Stimulated activated CD8-positive, alpha-beta memory T cell treated with anti-CD3 and anti-CD28 coated beads, Interleukin-4, amount 100 ng/mL, for 24 hours (primary cell): ENCODE data around the gene SLC10A7.

Experiments
- DNase-seq: peaks from one replicate; pipeline ENCODE4 v3.0.0-alpha.2; 2020; ENCODE audit warnings: low read depth

The SLC10A7 gene

GRCh38 chr4:146349306-146349705 lies 172.4 kb downstream of the SLC10A7 start:
- no peak for DNase-seq

- no peak for DNase-seq
These were observed 173.9 kb downstream of the SLC10A7 start for GRCh38 chr4:146347822-146348221.

GRCh38 chr4:146346276-146346675 lies 175.5 kb downstream of the SLC10A7 start:
- no peak for DNase-seq

- no peak for DNase-seq
These were observed 178.0 kb downstream of the SLC10A7 start for GRCh38 chr4:146343776-146344175.

- DNase-seq, result no peak
These were observed 178.5 kb downstream of the SLC10A7 start for GRCh38 chr4:146343199-146343598.

- no peak for DNase-seq
These were observed 179.0 kb downstream of the SLC10A7 start for GRCh38 chr4:146342600-146343192.

- DNase-seq, result no peak
These were observed 180.9 kb downstream of the SLC10A7 start for GRCh38 chr4:146340798-146341197.

GRCh38 chr4:146338512-146338911 lies 183.2 kb downstream of the SLC10A7 start:
- no peak for DNase-seq

GRCh38 chr4:146336410-146336807 lies 185.3 kb downstream of the SLC10A7 start:
- DNase-seq, result no peak

GRCh38 chr4:146335763-146336409 lies 185.9 kb downstream of the SLC10A7 start:
- no peak for DNase-seq

- no peak for DNase-seq
These were observed 186.8 kb downstream of the SLC10A7 start for GRCh38 chr4:146334862-146335449.

GRCh38 chr4:146333895-146334262 lies 187.9 kb downstream of the SLC10A7 start:
- DNase-seq, result no peak

- no peak for DNase-seq
These were observed 188.4 kb downstream of the SLC10A7 start for GRCh38 chr4:146333187-146333894.

GRCh38 chr4:146330392-146330791 lies 191.3 kb downstream of the SLC10A7 start:
- no peak for DNase-seq

- DNase-seq, result no peak
These were observed 192.6 kb downstream of the SLC10A7 start for GRCh38 chr4:146329050-146329716.

GRCh38 chr4:146327859-146328650 lies 193.7 kb downstream of the SLC10A7 start:
- no peak for DNase-seq

GRCh38 chr4:146318894-146319293 lies 202.8 kb downstream of the SLC10A7 start:
- DNase-seq, result no peak

- no peak for DNase-seq
These were observed 204.0 kb downstream of the SLC10A7 start for GRCh38 chr4:146317783-146318182.

- no peak for DNase-seq
These were observed 206.6 kb downstream of the SLC10A7 start for GRCh38 chr4:146315184-146315583.

- DNase-seq, result no peak
These were observed 210.3 kb downstream of the SLC10A7 start for GRCh38 chr4:146311238-146311970.
